ENCODE data around the gene RTN4R. TPM values are rescaled to one million over a fixed set of nuclear protein-coding genes. Genes with fewer than 3 reads are reported as not detected.

Gene RTN4R
- total and polyA plus RNA-seq, 9 of the 15 experiments (the other 6 are each of a cell fraction or from before 2014, with no cell fraction given), result 0.04 to 2.8 (median 1.4) TPM; not detected in 3

- TF ChIP-seq PHF20 (IDR thresholded peaks at IDR 0.05; ENCODE audit: partially characterized antibody), result peak; percentile 70
- no peak; the same call in 1 of the 2 replicates for TF ChIP-seq TEAD2 (tag; IDR thresholded peaks at IDR 0.05)
- TF ChIP-seq CEBPG (CRISPR knock-in tag; IDR thresholded peaks at IDR 0.05), result no peak
- no peak; a peak in 1 of 4 replicates for TF ChIP-seq CEBPG (tag; conservative IDR thresholded peaks at IDR 0.05 in 1 of 2, IDR thresholded peaks at IDR 0.05 in 1 of 2)
- no peak for TF ChIP-seq FOXJ2 (tag; IDR thresholded peaks at IDR 0.05)
- TF ChIP-seq MXI1 (IDR thresholded peaks at IDR 0.05; ENCODE audit: low read depth, low read length), result peak; percentile 60; the same call in 1 of the 2 replicates
- TF ChIP-seq SP2 (IDR thresholded peaks at IDR 0.05; ENCODE audit: extremely low read depth, low read depth, low read length, poor library complexity, severe bottlenecking), result no peak
- TF ChIP-seq PURB (CRISPR knock-in tag; IDR thresholded peaks at IDR 0.05; ENCODE audit: low read depth), result no peak
- TF ChIP-seq, protein P1, sequence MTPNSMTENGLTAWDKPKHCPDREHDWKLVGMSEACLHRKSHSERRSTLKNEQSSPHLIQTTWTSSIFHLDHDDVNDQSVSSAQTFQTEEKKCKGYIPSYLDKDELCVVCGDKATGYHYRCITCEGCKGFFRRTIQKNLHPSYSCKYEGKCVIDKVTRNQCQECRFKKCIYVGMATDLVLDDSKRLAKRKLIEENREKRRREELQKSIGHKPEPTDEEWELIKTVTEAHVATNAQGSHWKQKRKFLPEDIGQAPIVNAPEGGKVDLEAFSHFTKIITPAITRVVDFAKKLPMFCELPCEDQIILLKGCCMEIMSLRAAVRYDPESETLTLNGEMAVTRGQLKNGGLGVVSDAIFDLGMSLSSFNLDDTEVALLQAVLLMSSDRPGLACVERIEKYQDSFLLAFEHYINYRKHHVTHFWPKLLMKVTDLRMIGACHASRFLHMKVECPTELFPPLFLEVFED (CRISPR knock-in tag; conservative IDR thresholded peaks at IDR 0.05), result peak; percentile 87
- peak; percentile 73 for TF ChIP-seq ELF2 (CRISPR knock-in tag; IDR thresholded peaks at IDR 0.05)
- no peak for TF ChIP-seq HNRNPLL (IDR thresholded peaks at IDR 0.05; ENCODE audit: low read depth, low read length, poor library complexity, severe bottlenecking)
- TF ChIP-seq PTBP1 (IDR thresholded peaks at IDR 0.05; ENCODE audit: low read depth, low read length), result no peak
- TF ChIP-seq DMBX1 (CRISPR knock-in tag; IDR thresholded peaks at IDR 0.05; ENCODE audit: borderline replicate concordance), result peak; percentile 91
- TF ChIP-seq ZNF57 (CRISPR knock-in tag; IDR thresholded peaks at IDR 0.05), result peak; percentile 87
- TF ChIP-seq SREBF1 (IDR thresholded peaks at IDR 0.05; ENCODE audit: borderline replicate concordance, low read depth, low read length), result 0 out of 2 replicates have a peak, but pooled peaks have one; percentile 69
- TF ChIP-seq MEF2A (IDR thresholded peaks at IDR 0.05; ENCODE audit: control insufficient read depth, low read depth, low read length), result no peak
- peak; percentile 39 for TF ChIP-seq SETDB1 (IDR thresholded peaks at IDR 0.05; ENCODE audit: low read length)
- 0 out of 2 replicates have a peak, but pooled peaks have one; percentile 1 for TF ChIP-seq SMC3 (conservative IDR thresholded peaks at IDR 0.05; ENCODE audit: insufficient read depth, low read depth, low read length)
- peak; percentile 84; the same call in 1 of the 2 replicates for TF ChIP-seq ZNF77 (CRISPR knock-in tag; IDR thresholded peaks at IDR 0.05)
- TF ChIP-seq LEF1 (IDR thresholded peaks at IDR 0.05), result no peak
- peak in 1 of 2 experiments; percentile 90; a peak in 2 of 4 replicates for TF ChIP-seq MLLT1 (IDR thresholded peaks at IDR 0.05)
- TF ChIP-seq JUNB (CRISPR knock-in tag; conservative IDR thresholded peaks at IDR 0.05), result 0 out of 2 replicates have a peak, but pooled peaks have one; percentile 16
- 0 out of 2 replicates have a peak, but pooled peaks have one; percentile 6 for TF ChIP-seq PYGO2 (tag; IDR thresholded peaks at IDR 0.05)
- no peak for TF ChIP-seq MBD1 (CRISPR knock-in tag; IDR thresholded peaks at IDR 0.05)
- TF ChIP-seq ZNF785 (CRISPR knock-in tag; IDR thresholded peaks at IDR 0.05), result 0 out of 2 replicates have a peak, but pooled peaks have one; percentile 50
These were observed 62.0 kb downstream of the RTN4R start (continued) for GRCh38 chr22:20205964-20206708.

Data from K562 (cell line).